ENCODE data around the gene SPHK2.

DNA sequence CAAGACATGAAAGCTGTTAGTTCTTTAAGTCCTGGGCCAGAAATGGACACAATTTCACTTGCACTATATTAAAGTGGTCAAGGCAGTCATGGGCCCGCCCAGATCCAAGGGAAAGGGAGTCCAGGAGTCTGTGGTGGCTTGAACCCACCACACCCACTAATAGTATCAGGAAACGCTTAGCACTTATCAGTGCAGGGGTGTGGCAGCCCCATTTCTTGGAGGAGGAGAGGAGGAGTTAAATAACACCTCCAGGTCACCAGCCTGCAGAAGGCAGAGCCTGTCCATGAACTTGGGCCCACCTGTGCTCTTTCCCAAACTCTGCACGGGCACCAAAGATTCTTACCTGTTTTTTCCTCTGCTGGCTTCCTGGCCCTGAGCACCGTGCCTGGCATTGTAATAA is 58.9 kb downstream of the SPHK2 start:
- TF ChIP-seq CTCF (conservative IDR thresholded peaks at IDR 0.05; ENCODE audit: low read depth, low read length) (no peak), EZH2 (IDR thresholded peaks at IDR 0.05; ENCODE audit: borderline replicate concordance, low read depth, low read length, poor library complexity, severe bottlenecking) (no peak)
